ENCODE results near the gene BLOC1S5.
"Not testable (repeated sequence)": the region's sequence is repeated elsewhere in the genome, so short reads cannot be mapped to it uniquely, and the experiment has no call there.

BLOC1S5 gene

GRCh38 chr6:8041913-8042583 lies 22.1 kb downstream of the BLOC1S5 start:
- DNase-seq = no peak

- not testable (repeated sequence) for DNase-seq
Observed at GRCh38 chr6:8034107-8034506, 30.1 kb downstream of the BLOC1S5 start.

GRCh38 chr6:8030920-8031319 lies 33.3 kb downstream of the BLOC1S5 start:
- DNase-seq = no peak

- no peak for DNase-seq
Observed at GRCh38 chr6:8029243-8029870, 34.8 kb downstream of the BLOC1S5 start.

GRCh38 chr6:8027965-8028651 lies 36.1 kb downstream of the BLOC1S5 start:
- no peak for DNase-seq

- no peak for DNase-seq
Observed at GRCh38 chr6:8026800-8027199, 37.4 kb downstream of the BLOC1S5 start.

GRCh38 chr6:8025191-8025590 lies 39.0 kb downstream of the BLOC1S5 start:
- DNase-seq = no peak

GRCh38 chr6:8023638-8024037 lies 40.6 kb downstream of the BLOC1S5 start:
- no peak for DNase-seq

GRCh38 chr6:8020083-8020482 lies 44.1 kb downstream of the BLOC1S5 start:
- no peak for DNase-seq

GRCh38 chr6:8017705-8018104 lies 46.5 kb downstream of the BLOC1S5 start:
- DNase-seq = no peak

- DNase-seq = no peak
Observed at GRCh38 chr6:8017276-8017701, 46.9 kb downstream of the BLOC1S5 start.

- no peak for DNase-seq
Observed at GRCh38 chr6:8014947-8015346, 49.2 kb downstream of the BLOC1S5 start.

- DNase-seq = no peak
Observed at GRCh38 chr6:8013763-8014162, 50.4 kb downstream of the BLOC1S5 start.

- DNase-seq = no peak
Observed at GRCh38 chr6:8006208-8006607, 58.0 kb downstream of the BLOC1S5 start.

- no peak for DNase-seq
Observed at GRCh38 chr6:8005136-8005535, 59.1 kb downstream of the BLOC1S5 start.

- DNase-seq = no peak
Observed at GRCh38 chr6:8000636-8001035, 63.6 kb downstream of the BLOC1S5 start.

- DNase-seq = no peak
Observed at GRCh38 chr6:8000188-8000596, 64.0 kb downstream of the BLOC1S5 start.

- no peak for DNase-seq
Observed at GRCh38 chr6:7999201-7999600, 65.0 kb downstream of the BLOC1S5 start.

GRCh38 chr6:7998103-7998725 lies 66.0 kb downstream of the BLOC1S5 start:
- DNase-seq = no peak

GRCh38 chr6:7997286-7997685 lies 66.9 kb downstream of the BLOC1S5 start:
- no peak for DNase-seq

- DNase-seq = no peak
Observed at GRCh38 chr6:7996538-7997111, 67.6 kb downstream of the BLOC1S5 start.

GRCh38 chr6:7993952-7994351 lies 70.2 kb downstream of the BLOC1S5 start:
- DNase-seq = no peak

GRCh38 chr6:7993399-7993798 lies 70.8 kb downstream of the BLOC1S5 start:
- DNase-seq = no peak
